Upper lobe of left lung (tissue), 6 donors: ENCODE measurements around the gene HS6ST2. TPM values are rescaled to one million over a fixed set of nuclear protein-coding genes. Genes with fewer than 3 reads are reported as not detected.

Source experiments
- ATAC-seq, 2 donors: fragments of 200-7000 bp; cut with Tn5 transposase; one replicate each; pipeline ENCODE4 v1.9.1; 2022; ENCODE audit warnings: mild to moderate bottlenecking in 2 of 2, moderate library complexity in 2 of 2; ENCODE audit not compliant: low FRiP score in 2 of 2
- DNase-seq, 2 donors: peaks; one replicate each; pipeline ENCODE4 v3.0.0-alpha.2; 2019 to 2020
- H3K27ac ChIP-seq, 4 donors: fragments of 200-600 bp; sonication (generic); one replicate each; pipeline ENCODE4 v1.5.1; 2016 to 2019
- H3K27me3 ChIP-seq, 4 donors: fragments of 200-600 bp; sonication (generic); one replicate each; pipeline ENCODE4 v1.5.1; 2017 to 2019
- H3K36me3 ChIP-seq, 4 donors: fragments of 200-600 bp; sonication (generic); one replicate each; pipeline ENCODE4 v1.5.1; 2016 to 2019
- H3K4me1 ChIP-seq, 4 donors: fragments of 200-600 bp; sonication (generic); one replicate each; pipeline ENCODE4 v1.5.1; 2018 to 2019
- H3K4me3 ChIP-seq, 4 donors: fragments of 200-600 bp; sonication (generic); one replicate each; pipeline ENCODE4 v1.5.1; 2017 to 2019; ENCODE audit warnings: mild to moderate bottlenecking in 2 of 4, moderate library complexity in 1 of 4
- H3K9me3 ChIP-seq, 4 donors: fragments of 200-600 bp; sonication (generic); one replicate each; pipeline ENCODE4 v1.5.1; 2018 to 2019
- EP300 ChIP-seq, 4 donors: sonication (generic); formaldehyde crosslinking; IDR thresholded peaks; one replicate each; pipeline ENCODE4 v1.5.1; 2017; ENCODE audit warnings: antibody characterized with exemption in 4 of 4, control low read depth in 2 of 4
- POLR2A ChIP-seq, 4 donors: fragments of 450-650 bp; IDR thresholded peaks; one replicate each; pipeline ENCODE4 v1.5.1; 2016 to 2017; ENCODE audit warnings: antibody characterized with exemption in 4 of 4, mild to moderate bottlenecking in 2 of 4
- POLR2AphosphoS5 ChIP-seq, 2 donors: sonication (generic); formaldehyde crosslinking; IDR thresholded peaks; one replicate each; pipeline ENCODE4 v1.5.1; 2017; ENCODE audit warnings: antibody characterized with exemption in 2 of 2
- WGBS, 2 donors: methylation state at CpG; one replicate each; pipeline ENCODE4 v1.1.5; 2017 to 2018; 5-methylcytosine and 5-hydroxymethylcytosine counted together
- total RNA-seq, 6 donors: library from RNA; depleted of rRNA in 4 of 6; stranded (reverse); fragments of >200 nt in 4 of 6; gene quantifications; one replicate each; pipeline versions ENCODE4 v1.1.0 to v1.2.1, GENCODE V29; 2016 to 2021
- TF ChIP-seq, protein P1 (sequence below), 6 experiments: fragments of 450-650 bp in 4 of 6; fragments of 200-600 bp in 2 of 6; sonication (generic) in 2 of 6; IDR thresholded peaks; one replicate each; pipeline ENCODE4 v1.5.1; 2016 to 2019; ENCODE audit warnings: antibody characterized with exemption in 6 of 6
- donor health status: DM: no; HTN: no; CAD: no; lungs with moderate emphysema.
- donor health status: DM: no; HTN: yes; CAD: no; lungs with severe emphysema.

The HS6ST2 gene
- 1 to 10 TPM in 4 of 6 donors, under 1 TPM in 2; 0.30 to 2.5 (median 1.2) TPM for total RNA-seq

DNA sequence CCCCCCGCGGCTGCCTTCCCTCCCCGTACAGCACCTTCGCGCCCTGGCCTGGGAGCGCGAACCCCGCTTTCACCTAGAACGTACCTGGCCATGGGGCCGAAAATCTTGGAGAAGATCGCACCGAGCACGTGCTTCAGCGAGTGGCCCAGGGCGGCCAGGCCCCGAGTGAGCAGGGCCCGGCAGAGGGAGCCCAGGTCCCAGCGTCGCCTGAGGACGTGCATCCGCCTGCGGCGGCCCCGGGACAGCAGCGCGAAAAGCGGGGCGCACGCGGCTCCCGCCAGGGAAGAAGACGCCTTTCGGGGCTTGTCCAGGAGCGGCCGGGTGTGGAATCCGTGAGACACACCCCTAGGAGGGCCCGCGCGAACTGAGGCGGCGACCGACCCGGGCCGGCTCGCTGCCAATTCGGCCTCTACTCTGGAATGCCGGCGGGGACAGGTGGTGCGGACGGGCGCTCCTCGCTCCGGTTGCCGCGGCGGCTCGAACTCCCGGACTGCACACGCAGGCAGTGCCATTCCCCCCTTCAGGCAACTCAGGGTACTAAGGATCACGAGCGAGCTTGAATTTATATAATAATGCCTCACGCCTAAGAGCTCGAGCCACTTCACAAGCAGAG, at the start of gene HS6ST2:
Gene HS6ST2, minus strand, starts transcription at position 539 of the 613 bp plus-strand sequence.
- TF ChIP-seq POLR2AphosphoS5 (IDR thresholded peaks at IDR 0.05) = no peak
- TF ChIP-seq, protein P1, sequence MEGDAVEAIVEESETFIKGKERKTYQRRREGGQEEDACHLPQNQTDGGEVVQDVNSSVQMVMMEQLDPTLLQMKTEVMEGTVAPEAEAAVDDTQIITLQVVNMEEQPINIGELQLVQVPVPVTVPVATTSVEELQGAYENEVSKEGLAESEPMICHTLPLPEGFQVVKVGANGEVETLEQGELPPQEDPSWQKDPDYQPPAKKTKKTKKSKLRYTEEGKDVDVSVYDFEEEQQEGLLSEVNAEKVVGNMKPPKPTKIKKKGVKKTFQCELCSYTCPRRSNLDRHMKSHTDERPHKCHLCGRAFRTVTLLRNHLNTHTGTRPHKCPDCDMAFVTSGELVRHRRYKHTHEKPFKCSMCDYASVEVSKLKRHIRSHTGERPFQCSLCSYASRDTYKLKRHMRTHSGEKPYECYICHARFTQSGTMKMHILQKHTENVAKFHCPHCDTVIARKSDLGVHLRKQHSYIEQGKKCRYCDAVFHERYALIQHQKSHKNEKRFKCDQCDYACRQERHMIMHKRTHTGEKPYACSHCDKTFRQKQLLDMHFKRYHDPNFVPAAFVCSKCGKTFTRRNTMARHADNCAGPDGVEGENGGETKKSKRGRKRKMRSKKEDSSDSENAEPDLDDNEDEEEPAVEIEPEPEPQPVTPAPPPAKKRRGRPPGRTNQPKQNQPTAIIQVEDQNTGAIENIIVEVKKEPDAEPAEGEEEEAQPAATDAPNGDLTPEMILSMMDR (IDR thresholded peaks at IDR 0.05) = no peak
- TF ChIP-seq POLR2A (IDR thresholded peaks at IDR 0.05) = no peak
- TF ChIP-seq EP300 (IDR thresholded peaks at IDR 0.05) = no peak
- Histone ChIP-seq H3K9me3 (no peaks in the 10 kb centered on the region), H3K27me3 (peaks cover 0 to 30% (median 0%) of the 10 kb centered on the region in 4 donors), H3K36me3 (no peaks in the 10 kb centered on the region), H3K27ac (no peak within 1 kb of the TSS), H3K4me1 (peaks cover 9 to 24% (median 13%) of the 10 kb centered on the region in 4 donors), H3K4me3 (peak within 1 kb of the TSS; percentile 3 to 48 (median 36))
- ATAC-seq (peak in 1 of 2 donors; percentile 31), DNase-seq (peak in 1 of 2 donors; percentile 81)
- 66% methylated on average over 30 of the region's 63 CpGs; no CpG with 5 or more reads in 1 of the 2 donors for WGBS, 2 donors

DNA sequence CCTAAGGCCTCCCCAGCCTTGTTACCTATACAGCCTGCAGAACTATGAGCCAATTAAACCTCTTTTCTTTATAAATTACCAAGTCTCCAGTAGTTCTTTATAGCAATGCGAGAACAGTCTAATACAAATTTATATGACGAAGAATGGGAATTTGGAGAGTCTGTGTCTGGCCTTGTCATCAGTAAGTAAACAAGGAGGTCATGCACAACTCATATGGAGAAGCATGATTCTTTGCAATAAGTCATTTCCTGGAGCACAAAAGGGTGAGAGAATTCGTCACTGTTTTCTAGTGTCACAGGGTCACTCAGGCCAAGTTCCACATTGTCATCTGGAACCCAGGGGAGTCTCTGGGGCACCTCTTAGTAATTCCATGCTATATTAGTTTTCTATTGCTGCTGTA, 49.0 kb upstream of the HS6ST2 start:
- no peak overlapping the region for H3K27ac ChIP-seq
- ATAC-seq (no peak), DNase-seq (no peak)
- H3K27me3 ChIP-seq = no peaks in the 10 kb centered on the region
- no peak overlapping the region for H3K4me3 ChIP-seq
- TF ChIP-seq, protein P1 (IDR thresholded peaks at IDR 0.05) = no peak
- TF ChIP-seq POLR2AphosphoS5 (IDR thresholded peaks at IDR 0.05) = no peak
- TF ChIP-seq POLR2A (IDR thresholded peaks at IDR 0.05) = no peak
- TF ChIP-seq EP300 (IDR thresholded peaks at IDR 0.05) = no peak
- no peaks in the 10 kb centered on the region for H3K36me3 ChIP-seq
- no peaks in the 10 kb centered on the region for H3K4me1 ChIP-seq
- peaks cover 0 to 8% (median 0%) of the 10 kb centered on the region in 4 donors for H3K9me3 ChIP-seq
- 90 to 92% methylated on average over 3 of the region's 3 CpGs for WGBS, 2 donors

DNA sequence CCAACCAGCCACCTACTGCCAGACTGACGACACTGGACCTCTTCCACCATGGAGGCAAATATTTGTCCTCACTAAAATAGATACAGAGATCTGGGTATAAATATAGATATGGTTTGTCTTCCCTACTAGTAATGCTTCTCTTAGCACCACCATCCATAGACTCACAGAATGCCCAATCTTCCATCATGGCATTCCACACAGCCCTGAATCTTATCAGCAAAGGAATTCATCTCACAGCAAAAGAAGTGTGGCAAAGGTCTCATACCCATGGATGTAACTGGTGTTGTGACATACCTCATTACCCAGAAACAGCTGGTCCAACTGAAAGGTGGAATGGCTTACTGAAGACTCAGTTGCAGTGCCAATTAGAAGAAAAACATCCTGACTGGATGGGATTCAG, 47.2 kb upstream of the HS6ST2 start:
- WGBS, 2 donors = 78 to 100% methylated on average over 1 of the region's 1 CpG
- no peak overlapping the region for H3K4me3 ChIP-seq
- ATAC-seq = no peak

DNA sequence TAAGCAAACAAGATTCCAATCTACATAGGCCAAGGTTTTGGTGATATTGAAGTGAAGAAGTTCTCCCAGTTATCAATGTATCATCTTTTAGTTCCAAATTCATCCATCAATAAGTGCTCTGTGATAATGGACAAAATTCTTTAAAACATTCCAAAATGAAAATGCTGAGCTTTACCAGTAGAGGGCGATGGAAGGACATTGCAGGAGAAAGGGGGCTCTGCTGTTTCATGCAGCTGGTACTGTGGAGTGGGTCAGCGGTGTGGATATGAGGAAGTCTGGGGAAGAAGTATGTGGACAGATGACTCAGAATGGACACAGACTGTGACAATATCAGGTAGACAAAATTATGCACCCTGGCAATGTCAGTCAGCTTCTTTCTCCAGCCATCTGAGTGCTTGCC, 46.6 kb upstream of the HS6ST2 start:
- Histone ChIP-seq H3K4me1 (no peaks in the 10 kb centered on the region), H3K27me3 (no peaks in the 10 kb centered on the region), H3K27ac (no peak overlapping the region), H3K9me3 (peaks cover 0 to 8% (median 0%) of the 10 kb centered on the region in 4 donors), H3K4me3 (no peak overlapping the region), H3K36me3 (no peaks in the 10 kb centered on the region)
- no peak for TF ChIP-seq POLR2A (IDR thresholded peaks at IDR 0.05)
- TF ChIP-seq, protein P1 (IDR thresholded peaks at IDR 0.05) = peak in 5 of 6 experiments; percentile 26 to 38 (median 31)
- no peak for TF ChIP-seq POLR2AphosphoS5 (IDR thresholded peaks at IDR 0.05)
- no peak for TF ChIP-seq EP300 (IDR thresholded peaks at IDR 0.05)
- ATAC-seq = peak in 1 of 2 donors; percentile 34
- WGBS, 2 donors = 12 to 17% methylated on average over 2 of the region's 2 CpGs
- no peak for DNase-seq

More for the DNA sequence above, 47.2 kb upstream of the HS6ST2 start:
- peaks cover 0 to 8% (median 0%) of the 10 kb centered on the region in 4 donors for H3K9me3 ChIP-seq
- no peak overlapping the region for H3K27ac ChIP-seq
- no peaks in the 10 kb centered on the region for H3K36me3 ChIP-seq
- no peak for TF ChIP-seq POLR2A (IDR thresholded peaks at IDR 0.05)
- TF ChIP-seq, protein P1 (IDR thresholded peaks at IDR 0.05) = no peak
- TF ChIP-seq EP300 (IDR thresholded peaks at IDR 0.05) = no peak
- no peak for TF ChIP-seq POLR2AphosphoS5 (IDR thresholded peaks at IDR 0.05)
- no peaks in the 10 kb centered on the region for H3K27me3 ChIP-seq
- no peaks in the 10 kb centered on the region for H3K4me1 ChIP-seq
- no peak for DNase-seq

DNA sequence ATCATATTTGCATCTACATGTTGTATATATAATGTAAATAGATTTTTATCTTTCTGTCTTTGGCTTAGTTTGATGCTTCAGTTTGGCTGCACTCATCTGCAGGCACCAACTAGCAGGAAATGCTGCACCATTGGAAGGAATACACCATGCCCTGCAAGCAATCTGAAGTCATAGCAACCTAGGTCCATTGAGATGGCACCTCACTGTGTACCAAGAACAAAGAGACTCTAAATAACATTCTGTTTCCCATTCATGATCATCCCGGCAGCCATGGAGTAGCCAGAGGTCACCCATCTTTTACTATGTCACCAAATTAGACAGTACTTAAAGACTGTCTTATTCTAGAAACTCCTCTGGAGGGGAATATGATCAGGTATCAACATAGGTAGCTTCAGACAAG, 40.8 kb upstream of the HS6ST2 start:
- Histone ChIP-seq H3K27ac (no peak overlapping the region), H3K4me1 (no peaks in the 10 kb centered on the region), H3K4me3 (no peak overlapping the region), H3K27me3 (no peaks in the 10 kb centered on the region), H3K36me3 (no peaks in the 10 kb centered on the region), H3K9me3 (no peaks in the 10 kb centered on the region)
- DNase-seq (no peak), ATAC-seq (no peak)
- WGBS, 2 donors = 77% methylated on average over 1 of the region's 1 CpG; no CpG with 5 or more reads in 1 of the 2 donors
- TF ChIP-seq EP300 (IDR thresholded peaks at IDR 0.05) = no peak
- TF ChIP-seq POLR2A (IDR thresholded peaks at IDR 0.05) = no peak
- TF ChIP-seq POLR2AphosphoS5 (IDR thresholded peaks at IDR 0.05) = no peak
- TF ChIP-seq, protein P1 (IDR thresholded peaks at IDR 0.05) = no peak
